H1 (cell line): ENCODE results near the gene TMEM178B.

Experiments
- POLR2A ChIP-seq, 2 experiments: IDR thresholded peaks; 1 replicate in 1 of 2; 2 replicates in 1 of 2; pipeline ENCODE4 v1.6.1; 2011; ENCODE audit warnings: low read depth in 2 of 2, low read length in 2 of 2, mild to moderate bottlenecking in 2 of 2; ENCODE audit errors: control extremely low read depth in 1 of 2
- POU5F1 ChIP-seq: IDR thresholded peaks from 2 replicates; pipeline ENCODE4 v1.6.1; 2011; ENCODE audit warnings: low read depth, mild to moderate bottlenecking, low read length, moderate library complexity

GRCh38 chr7:141362580-141363435 lies 288.9 kb downstream of the TMEM178B start:
- TF ChIP-seq POLR2A (IDR thresholded peaks at IDR 0.05; ENCODE audit: control extremely low read depth in 1 of 2, low read depth in 2 of 2, low read length in 2 of 2) (no peak), POU5F1 (no peak)
